Mammary epithelial cell (primary cell): ENCODE data around the gene NR2F1-AS1.

Experiments
- CTCF ChIP-seq, 2 donors: IDR thresholded peaks in 1 of 2; conservative IDR thresholded peaks in 1 of 2; 2 replicates each; pipeline ENCODE4 v1.5.1; 2011 to 2012; ENCODE audit warnings: inconsistent platforms in 2 of 2, low read length in 2 of 2, mild to moderate bottlenecking in 2 of 2, control low read depth in 1 of 2, low read depth in 1 of 2; ENCODE audit not compliant: insufficient read depth in 1 of 2; ENCODE audit errors: extremely low read depth in 1 of 2
- EZH2 ChIP-seq: IDR thresholded peaks from 2 replicates; pipeline ENCODE4 v1.6.1; 2012; ENCODE audit warnings: low read length, inconsistent platforms, borderline replicate concordance

- TF ChIP-seq CTCF (conservative IDR thresholded peaks at IDR 0.05 in 1 of 2, IDR thresholded peaks at IDR 0.05 in 1 of 2; ENCODE audit: extremely low read depth in 1 of 2, insufficient read depth in 1 of 2, low read depth in 1 of 2, low read length in 2 of 2) (no peak), EZH2 (no peak)
Observed at GRCh38 chr5:93497096-93497495, 83.9 kb downstream of the NR2F1-AS1 start.
